ENCODE measurements around the gene RSAD1. TPM values are rescaled to one million over a fixed set of nuclear protein-coding genes. Genes with fewer than 3 reads are reported as not detected.

Gene RSAD1
- polyA plus RNA-seq, 1 donor from 2014 or later: 54.4 TPM

DNA sequence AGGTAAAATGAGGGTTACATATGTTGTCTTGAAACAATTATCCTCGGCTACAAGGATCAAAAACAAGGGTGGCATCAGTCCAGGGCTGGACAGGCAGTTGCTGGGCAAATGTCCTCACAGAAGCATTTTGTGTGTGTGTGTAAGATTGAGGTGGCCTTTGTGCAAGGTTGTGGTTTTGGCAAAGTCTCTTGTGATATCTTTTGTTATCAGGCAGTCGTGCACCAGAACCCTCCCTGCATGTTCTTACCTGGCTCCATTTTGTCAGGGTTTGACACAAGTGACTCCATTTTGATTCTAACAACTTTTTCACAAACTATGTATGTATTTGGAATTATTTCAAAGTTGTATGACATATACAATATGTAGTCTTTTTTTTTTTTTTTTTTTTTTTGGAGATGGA lies 30.0 kb upstream of the RSAD1 start:
- Mint-ChIP-seq H3K36me3 (peaks cover 7% of the 10 kb centered on the region), H3K4me3 (no peak overlapping the region), H3K4me1 (peaks cover 21 to 30% (median 24%) of the 10 kb centered on the region in 3 donors), H3K27ac (peak overlapping the region in 1 of 3 donors; percentile 31), H3K9me3 (no peaks in the 10 kb centered on the region), H3K27me3 (no peaks in the 10 kb centered on the region)

GRCh38 chr17:50451943-50452629 lies 26.6 kb upstream of the RSAD1 start:
- peaks cover 5% of the 10 kb centered on the region for H3K36me3 Mint-ChIP-seq
- H3K4me1 Mint-ChIP-seq: peaks cover 19 to 31% (median 26%) of the 10 kb centered on the region in 3 donors
- H3K9me3 Mint-ChIP-seq: no peaks in the 10 kb centered on the region
- no peaks in the 10 kb centered on the region for H3K27me3 Mint-ChIP-seq
- peak overlapping the region; percentile 71 to 96 (median 84) for H3K27ac Mint-ChIP-seq
- peak overlapping the region; percentile 48 to 93 (median 84) for H3K4me3 Mint-ChIP-seq

- Mint-ChIP-seq H3K4me1 (peaks cover 19 to 31% (median 30%) of the 10 kb centered on the region in 3 donors), H3K36me3 (peaks cover 5% of the 10 kb centered on the region), H3K9me3 (no peaks in the 10 kb centered on the region), H3K27ac (peak overlapping the region; percentile 73 to 96 (median 84)), H3K27me3 (no peaks in the 10 kb centered on the region), H3K4me3 (peak overlapping the region; percentile 48 to 93 (median 84))
These were observed 25.9 kb upstream of the RSAD1 start for GRCh38 chr17:50452630-50453300.

- H3K4me1 Mint-ChIP-seq: peaks cover 16 to 35% (median 30%) of the 10 kb centered on the region in 3 donors
- H3K27ac Mint-ChIP-seq: peak overlapping the region in 1 of 3 donors; percentile 96
- peak overlapping the region in 3 of 4 donors; percentile 23 to 90 (median 60) for H3K4me3 Mint-ChIP-seq
- H3K9me3 Mint-ChIP-seq: no peaks in the 10 kb centered on the region
- H3K27me3 Mint-ChIP-seq: no peaks in the 10 kb centered on the region
- peaks cover 5% of the 10 kb centered on the region for H3K36me3 Mint-ChIP-seq
These were observed 24.8 kb upstream of the RSAD1 start for GRCh38 chr17:50453901-50454300.

- Mint-ChIP-seq H3K4me1 (peaks cover 10 to 28% (median 17%) of the 10 kb centered on the region in 3 donors), H3K27me3 (no peaks in the 10 kb centered on the region), H3K9me3 (no peaks in the 10 kb centered on the region), H3K27ac (no peak overlapping the region), H3K4me3 (peak overlapping the region in 1 of 4 donors; percentile 29), H3K36me3 (no peaks in the 10 kb centered on the region)
These were observed 21.0 kb upstream of the RSAD1 start for GRCh38 chr17:50457621-50458020.

- peaks cover 6 to 23% (median 11%) of the 10 kb centered on the region in 3 donors for H3K4me1 Mint-ChIP-seq
- no peaks in the 10 kb centered on the region for H3K36me3 Mint-ChIP-seq
- H3K27ac Mint-ChIP-seq: no peak overlapping the region
- H3K4me3 Mint-ChIP-seq: no peak overlapping the region
- H3K27me3 Mint-ChIP-seq: no peaks in the 10 kb centered on the region
- no peaks in the 10 kb centered on the region for H3K9me3 Mint-ChIP-seq
These were observed 20.4 kb upstream of the RSAD1 start for GRCh38 chr17:50458270-50458669.

- Mint-ChIP-seq H3K4me1 (peaks cover 4 to 19% (median 5%) of the 10 kb centered on the region in 3 donors), H3K4me3 (no peak overlapping the region), H3K27ac (peak overlapping the region in 1 of 3 donors; percentile 25), H3K27me3 (no peaks in the 10 kb centered on the region), H3K9me3 (no peaks in the 10 kb centered on the region), H3K36me3 (peaks cover 3% of the 10 kb centered on the region)
These were observed 19.7 kb upstream of the RSAD1 start for GRCh38 chr17:50458701-50459676.

DNA sequence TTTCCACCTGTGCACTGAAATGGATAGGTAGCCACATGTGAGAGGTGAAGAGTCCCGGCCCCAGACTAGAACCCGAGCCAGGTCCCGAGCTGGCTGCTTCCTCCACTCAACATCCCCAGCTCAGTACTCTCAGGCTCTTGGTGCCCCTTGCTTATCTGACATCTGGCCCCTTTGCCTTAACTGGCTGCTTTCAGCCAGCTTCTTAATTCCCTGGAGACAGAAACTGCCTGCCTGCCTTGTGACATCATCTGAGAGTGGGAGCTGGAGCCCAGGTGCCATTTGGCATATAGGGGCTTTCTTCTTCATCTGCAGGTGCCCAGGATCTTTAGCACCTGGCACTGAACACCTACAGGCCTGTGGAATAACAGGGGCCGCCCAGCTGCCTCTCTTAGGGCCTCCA lies 18.9 kb upstream of the RSAD1 start:
- no peaks in the 10 kb centered on the region for H3K27me3 Mint-ChIP-seq
- peak overlapping the region; percentile 25 to 80 (median 71) for H3K27ac Mint-ChIP-seq

DNA sequence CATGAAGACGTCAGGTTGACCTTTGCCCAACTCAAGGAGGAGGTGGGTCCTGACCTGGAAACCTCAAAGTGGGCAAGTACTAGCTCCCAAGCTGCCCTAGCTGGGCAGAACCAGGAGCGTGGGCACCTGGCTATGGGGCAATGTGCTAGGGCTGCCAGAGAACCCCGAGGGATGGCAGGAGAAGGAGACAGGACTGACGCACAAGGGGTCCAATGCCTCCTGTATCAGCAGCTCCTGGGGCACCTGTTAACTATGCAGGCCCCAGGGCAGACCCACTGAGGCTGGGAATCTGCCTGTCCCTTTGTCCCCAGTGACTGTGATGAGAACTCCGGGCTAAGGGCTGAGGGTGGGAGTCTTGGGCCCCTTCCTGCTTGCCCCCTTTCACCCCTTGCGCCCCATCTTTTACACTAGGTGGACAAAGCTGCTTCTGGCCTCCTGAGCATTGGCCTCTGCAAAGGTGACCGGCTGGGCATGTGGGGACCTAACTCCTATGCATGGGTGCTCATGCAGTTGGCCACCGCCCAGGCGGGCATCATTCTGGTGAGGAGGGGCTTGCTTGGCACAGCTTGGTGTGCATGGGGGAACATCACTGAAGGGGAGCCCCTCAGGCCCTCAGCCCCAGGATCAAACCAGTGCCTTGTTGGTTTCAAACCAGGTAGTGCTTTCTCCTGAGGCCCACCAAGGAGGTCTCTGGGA lies 17.7 kb upstream of the RSAD1 start:
- H3K9me3 Mint-ChIP-seq: peaks cover 0 to 2% (median 0%) of the 10 kb centered on the region in 3 donors
- H3K36me3 Mint-ChIP-seq: peaks cover 3% of the 10 kb centered on the region
- peaks cover 1% of the 10 kb centered on the region for H3K27me3 Mint-ChIP-seq
- H3K27ac Mint-ChIP-seq: no peak overlapping the region
- no peak overlapping the region for H3K4me3 Mint-ChIP-seq
- peaks cover 16 to 25% (median 17%) of the 10 kb centered on the region in 3 donors for H3K4me1 Mint-ChIP-seq

More for the DNA sequence above, 18.9 kb upstream of the RSAD1 start:
- Mint-ChIP-seq H3K4me1 (peaks cover 6 to 22% (median 10%) of the 10 kb centered on the region in 3 donors), H3K36me3 (peaks cover 3% of the 10 kb centered on the region), H3K9me3 (no peaks in the 10 kb centered on the region), H3K4me3 (no peak overlapping the region)

DNA sequence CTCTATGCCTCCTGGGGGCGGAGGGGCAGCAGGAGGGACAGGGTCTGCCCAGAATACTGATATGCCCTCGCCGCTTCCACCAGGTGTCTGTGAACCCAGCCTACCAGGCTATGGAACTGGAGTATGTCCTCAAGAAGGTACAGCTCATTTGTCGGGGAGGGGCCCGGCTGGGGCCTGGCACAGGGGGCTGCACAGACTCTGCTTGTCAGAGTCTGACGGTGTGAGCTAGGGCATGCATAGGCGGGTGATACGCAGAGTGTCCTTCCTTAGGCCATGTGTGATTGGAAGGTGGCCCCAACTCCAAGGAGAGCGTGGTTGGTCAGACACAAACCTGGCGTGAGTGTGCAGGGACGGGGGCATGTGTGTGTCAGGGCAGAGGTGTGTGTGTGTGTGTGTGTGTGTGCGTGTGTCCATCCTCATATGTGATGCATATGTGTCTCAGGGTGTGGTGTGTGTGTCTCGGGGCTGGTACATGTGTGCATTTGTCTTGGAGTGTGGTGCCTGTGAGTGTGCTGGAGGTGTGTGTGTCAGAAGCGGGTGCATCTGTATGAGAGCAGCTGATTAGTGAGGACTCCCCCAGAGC lies 17.0 kb upstream of the RSAD1 start:
- no peak overlapping the region for H3K4me3 Mint-ChIP-seq
- H3K4me1 Mint-ChIP-seq: peaks cover 16 to 29% (median 22%) of the 10 kb centered on the region in 3 donors
- H3K36me3 Mint-ChIP-seq: peaks cover 4% of the 10 kb centered on the region
- no peak overlapping the region for H3K27ac Mint-ChIP-seq
- peaks cover 0 to 2% (median 0%) of the 10 kb centered on the region in 3 donors for H3K9me3 Mint-ChIP-seq
- peaks cover 3% of the 10 kb centered on the region for H3K27me3 Mint-ChIP-seq

DNA sequence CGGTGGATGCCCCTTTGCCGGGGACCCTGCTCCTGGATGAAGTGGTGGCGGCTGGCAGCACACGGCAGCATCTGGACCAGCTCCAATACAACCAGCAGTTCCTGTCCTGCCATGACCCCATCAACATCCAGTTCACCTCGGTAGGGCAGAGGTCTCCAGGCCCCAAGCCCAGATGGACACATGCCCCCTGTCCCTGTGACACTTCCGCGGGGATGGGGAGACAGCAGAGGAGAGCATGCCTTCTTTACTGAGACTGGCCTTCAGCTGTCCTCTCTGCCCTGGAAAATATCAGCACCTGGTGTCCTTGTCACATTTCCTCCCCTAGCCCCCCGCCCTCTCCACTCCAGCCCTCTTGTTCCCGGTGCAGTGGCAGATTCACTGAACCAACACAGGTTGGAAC lies 16.2 kb upstream of the RSAD1 start:
- Mint-ChIP-seq H3K27me3 (peaks cover 3% of the 10 kb centered on the region), H3K4me3 (no peak overlapping the region), H3K36me3 (peaks cover 4% of the 10 kb centered on the region), H3K9me3 (peaks cover 0 to 2% (median 0%) of the 10 kb centered on the region in 3 donors), H3K4me1 (peaks cover 14 to 35% (median 29%) of the 10 kb centered on the region in 3 donors), H3K27ac (no peak overlapping the region)

DNA sequence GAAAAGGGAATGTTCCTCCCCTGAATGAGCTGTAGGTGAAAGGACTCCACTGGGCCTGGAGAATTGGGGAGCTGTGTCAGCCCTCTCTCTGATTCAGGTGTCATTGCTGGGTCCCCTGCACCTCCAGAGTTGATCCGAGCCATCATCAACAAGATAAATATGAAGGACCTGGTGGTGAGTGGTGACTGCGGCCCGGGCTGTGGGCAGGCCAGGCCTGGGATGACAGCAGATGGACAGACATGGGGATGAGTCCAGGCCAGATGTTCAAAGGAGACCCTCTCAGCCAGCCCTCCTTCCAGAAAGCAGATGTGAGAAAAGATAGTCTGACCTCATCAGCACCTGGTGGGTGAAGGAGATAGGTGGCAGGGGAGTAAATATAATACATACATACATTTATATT lies 14.5 kb upstream of the RSAD1 start:
- Mint-ChIP-seq H3K27me3 (peaks cover 10% of the 10 kb centered on the region), H3K27ac (peak overlapping the region; percentile 16 to 78 (median 71)), H3K4me1 (peaks cover 17 to 37% (median 35%) of the 10 kb centered on the region in 3 donors), H3K4me3 (peak overlapping the region in 1 of 4 donors; percentile 40), H3K9me3 (peaks cover 0 to 2% (median 0%) of the 10 kb centered on the region in 3 donors), H3K36me3 (peaks cover 8% of the 10 kb centered on the region)

GRCh38 chr17:50464736-50465135 lies 13.9 kb upstream of the RSAD1 start:
- Mint-ChIP-seq H3K9me3 (peaks cover 0 to 2% (median 0%) of the 10 kb centered on the region in 3 donors), H3K36me3 (peaks cover 8% of the 10 kb centered on the region), H3K4me1 (peaks cover 17 to 37% (median 37%) of the 10 kb centered on the region in 3 donors), H3K27me3 (peaks cover 10% of the 10 kb centered on the region), H3K27ac (peak overlapping the region; percentile 71 to 85 (median 78)), H3K4me3 (peak overlapping the region in 2 of 4 donors; percentile 5 to 40)
